OCI-LY1 (cell line): ENCODE data around the gene SYAP1.

Experiments
- EZH2 ChIP-seq: fragments of 200-600 bp; sonication (generic), shearing (Covaris generic); IDR thresholded peaks from 2 replicates; pipeline ENCODE4 v1.8.0; 2017; ENCODE audit warnings: borderline replicate concordance, mixed run types, mild to moderate bottlenecking, antibody characterized with exemption, low read length, moderate library complexity, mixed read lengths
- TF ChIP-seq, protein P1 (sequence below): fragments of 200-600 bp; sonication (generic), shearing (Covaris generic); IDR thresholded peaks from 2 replicates; pipeline ENCODE4 v1.5.1; 2017; ENCODE audit warnings: mild to moderate bottlenecking, antibody characterized with exemption, low read length, moderate library complexity, mixed read lengths

DNA sequence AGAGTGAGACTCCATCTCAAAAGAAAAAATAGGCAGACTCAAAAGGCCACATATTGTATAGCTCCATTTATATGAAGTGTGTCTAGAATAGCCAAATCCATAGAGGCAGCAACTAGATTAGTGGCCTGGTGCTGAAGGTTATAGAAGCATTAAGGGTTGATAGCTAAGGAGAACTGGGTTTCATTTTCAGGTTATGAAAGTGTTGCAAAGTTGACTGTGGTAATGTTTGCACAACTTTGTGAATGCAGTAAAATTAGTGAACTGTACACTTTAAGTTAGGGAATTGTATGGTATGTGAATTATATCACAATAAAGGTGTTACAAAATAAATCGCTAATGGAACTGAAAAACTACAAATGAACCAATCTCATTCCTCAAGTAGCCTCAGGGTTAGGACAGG lies 95.2 kb downstream of the SYAP1 start:
- TF ChIP-seq, protein P1, sequence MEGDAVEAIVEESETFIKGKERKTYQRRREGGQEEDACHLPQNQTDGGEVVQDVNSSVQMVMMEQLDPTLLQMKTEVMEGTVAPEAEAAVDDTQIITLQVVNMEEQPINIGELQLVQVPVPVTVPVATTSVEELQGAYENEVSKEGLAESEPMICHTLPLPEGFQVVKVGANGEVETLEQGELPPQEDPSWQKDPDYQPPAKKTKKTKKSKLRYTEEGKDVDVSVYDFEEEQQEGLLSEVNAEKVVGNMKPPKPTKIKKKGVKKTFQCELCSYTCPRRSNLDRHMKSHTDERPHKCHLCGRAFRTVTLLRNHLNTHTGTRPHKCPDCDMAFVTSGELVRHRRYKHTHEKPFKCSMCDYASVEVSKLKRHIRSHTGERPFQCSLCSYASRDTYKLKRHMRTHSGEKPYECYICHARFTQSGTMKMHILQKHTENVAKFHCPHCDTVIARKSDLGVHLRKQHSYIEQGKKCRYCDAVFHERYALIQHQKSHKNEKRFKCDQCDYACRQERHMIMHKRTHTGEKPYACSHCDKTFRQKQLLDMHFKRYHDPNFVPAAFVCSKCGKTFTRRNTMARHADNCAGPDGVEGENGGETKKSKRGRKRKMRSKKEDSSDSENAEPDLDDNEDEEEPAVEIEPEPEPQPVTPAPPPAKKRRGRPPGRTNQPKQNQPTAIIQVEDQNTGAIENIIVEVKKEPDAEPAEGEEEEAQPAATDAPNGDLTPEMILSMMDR = no peak
- TF ChIP-seq EZH2 = no peak
